Stimulated activated effector memory CD8-positive, alpha-beta T cell treated with anti-CD3 and anti-CD28 coated beads, Interleukin-12 subunit alpha, Interleukin-12 subunit beta, amount 100 ng/mL, for 72 hours (primary cell): ENCODE measurements around the gene FAM110D.

Source experiments
- ATAC-seq: fragments of 150-1000 bp; cut with Tn5 transposase; 2 replicates; pipeline ENCODE4 v1.10.0; 2021
- DNase-seq, 2 donors: peaks; one replicate each; pipeline ENCODE4 v3.0.0; 2021 to 2022; ENCODE audit warnings: low spot score in 2 of 2
- H3K27ac Mint-ChIP-seq: one replicate; pipeline ENCODE4 v1.8.0; 2022; ENCODE audit warnings: mild to moderate bottlenecking, mixed read lengths
- H3K36me3 Mint-ChIP-seq: one replicate; pipeline ENCODE4 v1.8.0; 2022; ENCODE audit warnings: mild to moderate bottlenecking, mixed read lengths
- H3K4me1 Mint-ChIP-seq: one replicate; pipeline ENCODE4 v1.8.0; 2022; ENCODE audit warnings: mixed read lengths
- H3K4me3 Mint-ChIP-seq: one replicate; pipeline ENCODE4 v1.8.0; 2022; ENCODE audit warnings: mild to moderate bottlenecking, mixed read lengths
- H3K9me3 Mint-ChIP-seq: one replicate; pipeline ENCODE4 v1.8.0; 2022; ENCODE audit warnings: mixed read lengths

Gene FAM110D

DNA sequence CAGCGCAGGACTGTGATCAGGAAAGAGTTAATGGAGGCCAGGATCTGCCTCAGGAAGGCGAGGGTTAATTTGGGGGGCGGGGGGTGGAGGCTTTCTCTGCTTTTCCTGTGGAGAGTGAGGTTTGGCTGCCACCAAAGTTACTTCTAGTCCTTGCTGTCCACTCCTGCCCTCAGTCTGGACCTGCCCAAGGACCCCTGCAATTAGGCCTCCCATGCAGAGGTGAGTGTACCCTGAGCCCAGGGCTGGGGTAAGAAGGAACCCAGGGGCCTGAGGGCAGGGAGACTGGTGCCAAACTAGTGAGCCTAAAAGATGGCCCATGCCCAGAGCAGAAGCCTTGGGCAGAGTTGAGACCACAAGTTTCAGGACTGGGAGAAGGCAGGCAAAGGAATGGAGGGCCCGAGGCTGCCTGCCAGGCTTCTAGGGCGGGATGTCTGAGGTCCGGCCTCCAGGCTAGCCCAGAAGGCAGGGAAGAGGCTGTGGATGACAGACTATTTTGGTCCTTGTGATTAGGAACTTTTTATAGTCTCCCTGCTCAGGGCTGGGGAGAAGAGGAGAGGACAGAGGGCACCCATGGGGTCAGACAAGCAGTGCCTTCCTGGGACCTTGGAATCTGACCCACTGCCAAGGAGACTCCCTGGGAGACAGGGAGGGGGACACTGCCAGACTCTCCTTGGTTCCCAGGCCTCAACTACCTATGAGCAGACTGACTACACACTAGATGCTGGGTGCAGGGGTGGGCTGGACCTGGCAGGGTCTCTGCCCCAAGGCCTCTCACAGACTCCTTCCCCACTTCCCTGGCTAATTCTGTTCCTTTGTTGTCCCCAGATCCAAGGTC, at the start of gene FAM110D:
FAM110D (plus strand) TSS at position 172 of the 835 bp plus-strand sequence. CDS start 2,213 bp downstream, outside the sequence.
- DNase-seq, result no peak
- Mint-ChIP-seq H3K9me3 (no peaks in the 10 kb centered on the region), H3K4me3 (no peak within 1 kb of the TSS), H3K27ac (no peak within 1 kb of the TSS), H3K36me3 (no peaks in the 10 kb centered on the region), H3K4me1 (peaks cover 5% of the 10 kb centered on the region)
- no peak for ATAC-seq

DNA sequence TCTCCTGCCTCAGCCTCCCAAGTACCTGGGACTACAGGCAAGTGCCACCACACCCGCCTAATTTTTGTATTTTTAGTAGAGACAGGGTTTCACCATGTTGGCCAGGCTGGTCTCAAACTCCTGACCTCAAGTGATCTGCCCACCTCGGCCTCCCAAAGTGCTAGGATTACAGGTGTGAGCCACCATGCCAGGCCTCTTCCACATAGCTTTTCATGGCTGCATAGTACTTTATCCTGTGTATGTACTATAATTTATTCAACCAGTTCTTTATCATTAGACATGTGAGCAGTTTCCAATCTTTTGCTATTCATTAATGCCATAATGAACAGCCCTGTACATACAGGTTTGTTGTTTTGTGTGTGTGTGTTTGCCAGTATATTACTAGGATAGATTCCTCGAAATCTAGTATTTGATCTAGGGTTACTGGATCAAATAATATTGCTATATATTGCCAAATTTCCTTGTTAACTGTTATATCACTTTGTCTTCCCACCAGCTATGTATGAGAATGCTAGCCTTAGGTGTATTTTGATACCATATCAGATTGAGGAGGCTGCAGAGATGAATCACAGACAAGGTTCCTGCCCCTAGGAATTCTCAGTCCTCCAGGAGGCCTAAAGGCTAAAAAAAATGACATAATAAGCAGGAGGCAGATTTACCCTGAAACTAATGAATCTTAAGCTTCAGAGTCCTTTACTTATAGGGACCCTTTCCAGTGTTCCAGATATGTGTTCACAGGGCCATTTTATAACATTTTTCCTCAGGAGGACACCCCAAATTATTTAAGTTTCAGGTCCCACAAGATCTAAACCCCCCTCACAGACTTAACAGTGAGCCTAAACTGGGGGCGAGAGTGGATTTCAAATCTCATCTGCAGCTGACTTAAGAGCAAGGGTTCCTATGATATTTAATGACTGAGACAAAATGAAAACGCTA, 49.4 kb upstream of the FAM110D start:
- ATAC-seq (no peak), DNase-seq (no peak)
- Mint-ChIP-seq H3K27ac (peak overlapping the region; percentile 92), H3K4me1 (peaks cover 19% of the 10 kb centered on the region), H3K36me3 (peaks cover 18% of the 10 kb centered on the region), H3K9me3 (no peaks in the 10 kb centered on the region), H3K4me3 (peak overlapping the region; percentile 83)

DNA sequence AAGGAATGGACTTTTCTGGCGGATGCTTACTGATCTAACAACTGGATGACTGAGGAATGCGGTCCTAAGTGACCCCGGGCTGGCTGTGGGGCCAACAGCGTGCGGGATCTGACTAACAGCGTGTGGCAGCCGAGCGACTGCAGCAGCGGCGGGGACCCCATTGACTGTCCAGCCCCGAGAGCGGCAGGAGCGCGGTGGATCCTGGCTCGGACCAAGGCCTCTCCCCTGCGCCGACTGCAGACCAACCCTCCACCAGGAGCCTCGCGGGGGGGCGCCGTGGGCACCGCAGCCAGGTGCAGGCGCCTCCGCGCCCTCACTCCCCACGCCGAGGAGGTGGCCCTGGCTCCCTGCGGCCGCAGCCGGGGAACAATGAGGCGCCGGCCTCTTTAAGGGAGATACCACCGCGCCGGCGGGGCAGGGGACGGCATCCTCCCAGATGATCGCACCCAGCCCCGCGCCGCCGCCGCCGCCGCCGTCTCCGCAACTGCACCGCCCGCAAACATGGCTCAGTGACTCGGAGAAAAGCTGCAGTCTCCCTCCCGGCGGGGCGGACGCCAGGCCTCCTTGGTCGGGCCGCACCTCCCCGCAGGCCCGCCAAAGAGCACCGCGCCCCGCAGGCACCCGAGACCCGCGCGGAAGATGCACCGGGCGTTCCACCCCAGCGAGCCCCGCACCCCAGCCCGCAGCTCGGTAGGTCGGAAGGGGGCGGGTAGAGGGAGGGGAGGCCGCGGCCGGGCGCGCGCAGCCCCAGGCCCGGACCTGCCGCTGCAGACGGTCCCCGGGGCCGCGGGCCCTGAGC, 47.9 kb upstream of the FAM110D start:
- no peaks in the 10 kb centered on the region for H3K9me3 Mint-ChIP-seq

DNA sequence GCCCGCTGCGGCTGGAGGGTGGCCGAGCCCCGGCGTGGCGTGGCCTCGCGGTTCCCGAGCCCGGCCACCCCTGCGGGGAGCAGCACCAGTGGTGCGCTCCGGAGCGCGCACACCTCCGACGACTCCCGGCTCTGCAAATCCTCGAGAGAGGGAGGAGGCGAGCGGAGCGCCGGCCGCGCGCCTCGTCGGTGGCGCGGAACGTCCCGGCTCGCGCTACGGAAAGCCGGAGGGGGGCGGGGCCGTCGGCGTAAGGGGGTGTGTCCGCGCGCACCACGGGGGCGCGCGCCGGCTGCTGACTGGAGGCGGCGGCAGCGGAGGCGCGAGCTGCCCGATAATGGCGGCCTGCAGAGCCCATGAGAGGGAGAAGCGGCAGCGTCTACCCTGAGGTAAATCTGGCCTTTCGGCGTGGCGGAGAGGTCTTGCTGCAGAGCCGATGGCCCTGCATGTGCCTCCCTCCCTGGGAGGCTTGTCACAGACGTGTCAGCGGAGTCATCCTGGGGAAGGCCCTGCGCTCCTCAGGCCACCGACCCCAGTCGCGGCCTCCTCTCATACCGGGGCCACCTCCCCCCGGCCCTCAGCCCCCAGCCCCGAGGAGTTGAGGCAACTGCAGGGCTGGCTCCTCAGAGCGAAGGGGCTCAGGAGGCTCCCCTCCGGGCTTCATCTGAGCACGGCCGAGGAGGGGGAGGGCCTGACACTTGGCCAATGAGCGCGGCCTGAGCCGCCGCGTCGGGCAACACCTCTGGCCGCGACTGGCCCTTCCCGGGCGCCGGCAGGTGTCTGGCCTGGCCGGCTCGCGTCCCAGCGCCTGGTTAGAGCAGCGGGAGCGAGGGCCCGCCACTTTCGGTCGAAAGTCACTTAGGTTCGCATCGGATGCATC, 47.1 kb upstream of the FAM110D start, which contains the start of gene PDIK1L:
PDIK1L (plus strand) TSS at position 295 of the 877 bp plus-strand sequence. CDS start 2,485 bp downstream, outside the sequence.
- DNase-seq (peak; percentile 88 to 93), ATAC-seq (peak; percentile 92)
- H3K27ac Mint-ChIP-seq, result peak within 1 kb of the TSS; percentile 92
- peaks cover 13% of the 10 kb centered on the region for H3K4me1 Mint-ChIP-seq
- no peaks in the 10 kb centered on the region for H3K9me3 Mint-ChIP-seq
- H3K36me3 Mint-ChIP-seq, result peaks cover 36% of the 10 kb centered on the region
- peak within 1 kb of the TSS; percentile 83 for H3K4me3 Mint-ChIP-seq

More for the DNA sequence above, 47.9 kb upstream of the FAM110D start:
- H3K36me3 Mint-ChIP-seq, result peaks cover 28% of the 10 kb centered on the region
- DNase-seq (peak; percentile 60 to 87), ATAC-seq (peak; percentile 73)
- H3K27ac Mint-ChIP-seq, result peak overlapping the region; percentile 92
- peak overlapping the region; percentile 83 for H3K4me3 Mint-ChIP-seq
- peaks cover 13% of the 10 kb centered on the region for H3K4me1 Mint-ChIP-seq

DNA sequence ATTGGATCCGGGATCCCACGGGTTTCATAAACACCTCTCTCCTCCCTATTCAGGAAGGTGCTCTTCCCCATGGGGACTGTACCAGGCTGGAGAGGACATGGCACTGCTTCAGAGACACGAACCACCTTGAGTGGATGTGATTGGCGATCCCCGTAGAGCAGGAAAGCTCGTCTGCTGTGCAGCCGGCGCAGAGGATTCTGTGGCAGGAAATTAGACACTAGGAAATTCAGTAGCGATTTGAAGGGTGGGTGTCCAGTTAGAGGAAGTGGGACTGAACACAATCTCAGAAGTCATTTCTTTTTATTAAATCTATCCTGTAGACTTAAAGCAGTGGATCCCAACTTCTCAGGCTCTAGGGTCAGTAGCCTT, 46.5 kb upstream of the FAM110D start:
- peaks cover 13% of the 10 kb centered on the region for H3K4me1 Mint-ChIP-seq
- H3K9me3 Mint-ChIP-seq, result no peaks in the 10 kb centered on the region
- no peak for ATAC-seq
- H3K27ac Mint-ChIP-seq, result peak overlapping the region; percentile 92
- peaks cover 42% of the 10 kb centered on the region for H3K36me3 Mint-ChIP-seq
- DNase-seq, result no peak
- peak overlapping the region; percentile 83 for H3K4me3 Mint-ChIP-seq

DNA sequence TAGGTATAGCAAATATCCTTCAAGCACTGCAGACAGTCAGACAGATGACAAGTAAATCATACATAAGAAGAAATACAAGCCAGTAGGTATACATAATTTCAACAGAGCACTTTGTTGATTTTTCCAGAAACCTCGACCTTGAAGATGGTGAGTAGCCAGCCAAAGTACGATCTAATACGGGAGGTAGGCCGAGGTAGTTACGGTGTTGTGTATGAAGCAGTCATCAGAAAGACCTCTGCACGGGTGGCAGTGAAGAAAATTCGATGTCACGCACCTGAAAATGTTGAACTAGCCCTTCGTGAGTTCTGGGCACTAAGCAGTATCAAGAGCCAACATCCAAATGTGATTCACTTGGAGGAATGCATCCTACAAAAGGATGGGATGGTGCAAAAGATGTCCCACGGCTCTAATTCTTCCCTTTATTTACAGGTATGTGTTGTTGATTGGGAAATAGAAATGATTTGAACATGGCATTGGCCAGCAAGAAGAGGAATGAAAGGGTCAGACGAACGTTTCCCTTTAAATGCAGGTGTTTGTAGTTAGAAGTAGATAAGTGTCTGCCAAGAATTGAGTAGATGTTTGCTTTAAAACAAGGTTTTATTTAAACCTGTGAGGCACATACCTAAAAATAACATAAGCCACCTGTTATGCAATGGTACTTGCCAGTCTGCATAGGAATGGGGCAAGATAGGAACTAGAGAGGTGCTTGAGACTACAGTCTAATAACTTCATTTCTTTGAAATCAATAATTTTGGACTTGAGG, 44.5 kb upstream of the FAM110D start:
- DNase-seq, result no peak
- H3K27ac Mint-ChIP-seq, result no peak overlapping the region
- ATAC-seq, result no peak
- peaks cover 13% of the 10 kb centered on the region for H3K4me1 Mint-ChIP-seq
- H3K4me3 Mint-ChIP-seq, result no peak overlapping the region
- H3K9me3 Mint-ChIP-seq, result no peaks in the 10 kb centered on the region
- H3K36me3 Mint-ChIP-seq, result peaks cover 60% of the 10 kb centered on the region

DNA sequence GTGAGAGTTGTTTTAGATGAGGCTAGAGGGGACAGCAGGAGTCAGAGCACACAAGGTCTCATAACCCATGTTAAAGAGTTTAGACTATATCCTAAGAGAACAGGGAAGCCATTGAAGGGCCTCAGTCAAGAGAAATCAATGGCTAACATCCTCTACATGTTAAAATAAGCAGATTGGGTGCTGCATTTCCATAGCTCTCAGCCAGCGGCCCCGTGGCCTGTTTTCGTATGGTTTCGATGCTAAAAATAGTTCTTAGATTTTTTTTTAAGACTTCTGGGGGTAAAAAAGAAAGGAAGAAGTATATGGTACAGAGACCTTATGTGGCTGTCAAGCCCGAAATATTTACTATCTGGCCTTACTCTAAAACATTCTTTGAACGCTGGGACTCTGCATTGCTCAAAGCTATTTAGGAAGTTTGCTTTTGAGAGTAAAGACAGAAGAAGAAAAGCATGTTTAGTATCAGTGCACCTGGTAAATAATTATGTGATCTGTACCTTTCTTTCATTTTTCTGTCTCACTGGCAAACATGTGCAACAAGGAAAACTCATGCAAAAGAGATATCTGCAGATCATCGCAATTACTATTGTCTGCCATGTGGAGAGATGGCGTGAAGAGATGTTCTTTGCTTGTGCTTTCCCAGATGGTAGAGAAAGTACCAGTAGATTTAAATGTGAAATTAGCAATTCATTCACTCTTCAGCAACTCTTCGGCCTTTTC, 38.8 kb upstream of the FAM110D start:
- H3K9me3 Mint-ChIP-seq, result no peaks in the 10 kb centered on the region
- H3K36me3 Mint-ChIP-seq, result peaks cover 78% of the 10 kb centered on the region
- H3K4me3 Mint-ChIP-seq, result no peak overlapping the region
- DNase-seq (no peak), ATAC-seq (no peak)
- H3K4me1 Mint-ChIP-seq, result peaks cover 6% of the 10 kb centered on the region
- peak overlapping the region; percentile 60 for H3K27ac Mint-ChIP-seq

DNA sequence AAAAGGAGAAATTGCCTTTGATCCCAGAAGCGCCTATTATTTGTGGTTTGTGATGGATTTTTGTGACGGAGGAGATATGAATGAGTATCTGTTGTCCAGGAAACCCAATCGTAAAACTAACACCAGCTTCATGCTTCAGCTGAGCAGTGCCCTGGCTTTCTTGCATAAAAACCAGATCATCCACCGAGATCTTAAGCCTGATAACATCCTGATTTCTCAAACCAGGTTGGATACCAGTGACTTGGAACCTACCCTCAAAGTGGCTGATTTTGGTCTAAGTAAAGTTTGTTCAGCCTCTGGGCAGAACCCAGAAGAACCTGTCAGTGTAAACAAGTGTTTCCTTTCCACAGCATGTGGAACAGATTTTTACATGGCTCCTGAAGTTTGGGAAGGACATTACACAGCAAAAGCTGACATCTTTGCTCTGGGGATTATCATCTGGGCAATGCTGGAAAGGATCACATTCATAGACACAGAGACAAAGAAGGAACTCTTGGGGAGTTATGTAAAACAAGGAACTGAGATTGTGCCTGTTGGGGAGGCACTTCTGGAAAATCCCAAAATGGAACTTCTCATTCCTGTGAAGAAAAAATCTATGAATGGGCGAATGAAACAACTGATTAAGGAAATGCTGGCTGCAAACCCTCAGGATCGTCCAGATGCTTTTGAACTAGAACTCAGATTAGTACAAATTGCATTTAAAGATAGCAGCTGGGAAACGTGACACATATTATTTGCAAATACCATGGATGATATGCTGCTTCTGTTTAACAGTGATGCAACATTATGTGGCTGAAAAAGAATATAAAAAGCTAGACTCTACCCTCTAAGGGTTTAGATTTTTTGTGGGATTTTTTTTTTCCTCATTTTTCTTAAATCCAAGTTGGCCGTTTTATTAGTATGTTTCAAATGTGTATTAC, 36.8 kb upstream of the FAM110D start:
- no peak overlapping the region for H3K27ac Mint-ChIP-seq
- ATAC-seq (no peak), DNase-seq (no peak)
- peaks cover 15% of the 10 kb centered on the region for H3K4me1 Mint-ChIP-seq
- no peak overlapping the region for H3K4me3 Mint-ChIP-seq
- H3K36me3 Mint-ChIP-seq, result peaks cover 66% of the 10 kb centered on the region
- H3K9me3 Mint-ChIP-seq, result no peaks in the 10 kb centered on the region

DNA sequence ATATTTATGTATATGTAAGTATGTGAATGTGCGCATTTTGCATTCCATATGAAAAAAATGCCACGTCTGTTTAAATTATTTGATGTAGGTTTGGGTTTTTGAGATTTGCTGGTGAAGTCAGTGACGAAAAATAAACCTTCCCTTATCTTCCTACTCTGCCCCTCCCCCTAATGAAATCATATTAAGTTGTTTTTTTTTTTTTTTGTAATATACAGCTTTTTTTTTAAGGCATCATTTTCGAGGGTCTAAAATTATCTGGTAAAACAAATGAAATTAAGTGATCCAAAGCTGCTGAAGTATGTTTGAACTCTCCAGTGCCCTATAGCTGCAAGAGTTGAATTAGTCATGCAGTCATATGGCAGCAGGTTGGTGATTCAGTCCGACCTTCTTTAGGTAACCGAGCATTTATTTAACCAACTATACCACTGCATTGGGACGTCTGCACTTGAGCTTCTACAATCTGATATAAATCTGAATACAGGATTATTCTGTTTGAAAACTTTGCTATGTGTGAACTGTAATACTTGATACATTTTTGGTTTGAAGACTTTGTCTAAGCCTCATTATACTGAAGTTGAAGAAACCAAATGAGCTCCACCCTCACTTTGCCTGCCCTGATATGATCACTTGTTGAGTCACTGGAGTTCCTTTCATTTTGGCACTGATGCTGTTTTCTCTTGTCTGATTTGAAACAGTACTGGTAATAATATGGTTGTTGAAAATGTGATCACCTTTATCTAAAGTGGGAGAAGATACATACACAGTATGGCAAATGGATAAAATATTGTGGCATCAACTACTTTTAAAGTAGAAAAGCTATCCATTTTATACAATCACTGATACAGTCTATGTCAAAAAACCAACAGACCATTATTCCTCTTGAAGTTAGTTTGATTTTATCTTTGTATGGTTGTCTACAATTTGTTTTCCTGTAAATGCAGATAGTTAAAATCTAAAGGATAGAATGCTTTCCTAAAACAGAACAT, 35.6 kb upstream of the FAM110D start:
- Mint-ChIP-seq H3K4me3 (no peak overlapping the region), H3K36me3 (peaks cover 54% of the 10 kb centered on the region), H3K4me1 (peaks cover 26% of the 10 kb centered on the region), H3K9me3 (no peaks in the 10 kb centered on the region), H3K27ac (peak overlapping the region; percentile 7)
- no peak for DNase-seq
- ATAC-seq, result peak; percentile 75

DNA sequence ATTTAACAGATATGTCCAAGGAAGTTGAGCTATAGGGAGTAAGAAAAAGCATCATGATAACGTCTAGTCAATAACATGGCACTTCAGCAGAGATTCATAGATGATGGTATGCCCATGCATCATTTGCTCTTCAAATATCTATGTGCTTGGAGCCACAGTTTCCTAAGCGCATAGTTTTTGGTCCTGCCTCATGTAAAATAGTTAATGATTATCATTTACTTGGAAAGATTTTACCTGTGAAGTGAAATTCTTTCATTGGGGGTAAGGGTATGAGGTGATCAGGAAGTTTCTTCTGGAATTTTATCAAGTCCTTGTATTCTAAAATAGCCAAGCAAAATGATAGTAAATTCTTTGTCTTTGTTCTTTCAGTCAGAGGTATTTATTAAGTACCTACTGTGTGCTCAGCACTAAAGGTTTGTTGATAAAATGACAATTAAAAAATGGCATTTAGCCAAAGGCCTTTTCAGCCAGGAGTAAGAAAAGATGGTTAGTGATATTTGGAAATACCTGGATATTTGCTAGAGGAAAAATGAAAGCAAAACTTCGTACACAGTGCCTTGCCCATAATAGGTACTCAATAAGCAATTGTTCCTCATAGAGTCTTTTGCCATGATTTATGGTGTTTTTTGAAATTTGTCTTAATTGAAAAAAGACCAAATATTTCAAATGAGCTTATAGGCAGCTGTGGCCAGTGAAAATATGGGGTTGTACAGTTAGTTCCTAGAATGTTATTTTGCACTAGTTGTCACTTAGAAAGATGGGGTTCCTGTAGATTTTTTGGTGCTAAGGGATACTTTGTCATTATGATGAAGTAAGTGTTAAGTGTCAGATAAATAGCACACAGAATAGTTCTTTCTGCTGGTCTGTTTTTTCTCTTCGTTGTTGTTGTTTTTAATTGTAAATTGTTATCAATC, 34.2 kb upstream of the FAM110D start:
- DNase-seq, result no peak
- H3K4me1 Mint-ChIP-seq, result peaks cover 26% of the 10 kb centered on the region
- no peak overlapping the region for H3K27ac Mint-ChIP-seq
- H3K36me3 Mint-ChIP-seq, result peaks cover 42% of the 10 kb centered on the region
- no peak overlapping the region for H3K4me3 Mint-ChIP-seq
- H3K9me3 Mint-ChIP-seq, result no peaks in the 10 kb centered on the region
- ATAC-seq, result no peak
